GOT3 (cell line): Measurements from ENCODE around the gene HMBS.
"Not testable (repeated sequence)": the region's sequence is repeated elsewhere in the genome, so short reads cannot be mapped to it uniquely, and the experiment has no call there.

Experiments
- DNase-seq: peaks from one replicate; lab custom pipeline; 2025; ENCODE audit warnings: mixed read lengths; lab: John Stamatoyannopoulos, UW

The HMBS gene

DNA sequence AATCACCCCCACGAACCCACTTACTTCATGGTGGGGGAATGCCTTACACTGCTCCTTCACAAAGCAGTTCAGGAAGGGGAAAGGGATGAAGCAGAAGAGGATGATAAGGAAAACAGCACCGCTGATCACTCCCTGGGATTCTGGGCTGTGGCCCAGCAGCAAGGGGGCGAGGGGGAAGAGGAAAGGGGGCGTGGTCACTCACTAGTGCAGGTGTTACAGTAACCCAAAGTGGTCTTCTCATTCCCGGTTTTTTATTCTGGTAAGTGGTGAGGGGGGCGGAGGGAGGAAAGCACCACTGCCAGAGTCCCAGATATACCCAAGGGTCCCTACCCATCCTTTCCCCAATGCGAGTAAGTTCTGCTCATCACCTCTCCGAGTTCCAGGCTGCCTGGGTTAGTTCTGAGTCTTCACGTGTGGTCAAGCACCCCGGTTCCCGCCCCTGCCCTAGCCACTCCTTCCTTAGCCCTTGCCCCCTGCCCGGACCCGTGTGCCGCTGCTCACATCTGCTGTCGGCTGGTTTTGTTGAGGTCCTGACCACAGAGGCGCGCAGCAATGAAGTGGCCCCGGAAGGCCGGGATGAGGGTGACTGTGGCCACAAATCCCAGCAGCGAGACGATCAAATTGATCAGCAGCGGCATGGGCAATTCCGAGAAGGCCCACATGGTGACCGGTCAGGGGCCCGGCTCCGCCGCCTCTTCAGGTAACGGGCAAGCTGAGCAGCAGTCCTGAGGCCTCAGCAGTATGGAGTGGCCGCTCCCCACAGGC lies 16.5 kb downstream of the HMBS start:
- no peak for DNase-seq

DNA sequence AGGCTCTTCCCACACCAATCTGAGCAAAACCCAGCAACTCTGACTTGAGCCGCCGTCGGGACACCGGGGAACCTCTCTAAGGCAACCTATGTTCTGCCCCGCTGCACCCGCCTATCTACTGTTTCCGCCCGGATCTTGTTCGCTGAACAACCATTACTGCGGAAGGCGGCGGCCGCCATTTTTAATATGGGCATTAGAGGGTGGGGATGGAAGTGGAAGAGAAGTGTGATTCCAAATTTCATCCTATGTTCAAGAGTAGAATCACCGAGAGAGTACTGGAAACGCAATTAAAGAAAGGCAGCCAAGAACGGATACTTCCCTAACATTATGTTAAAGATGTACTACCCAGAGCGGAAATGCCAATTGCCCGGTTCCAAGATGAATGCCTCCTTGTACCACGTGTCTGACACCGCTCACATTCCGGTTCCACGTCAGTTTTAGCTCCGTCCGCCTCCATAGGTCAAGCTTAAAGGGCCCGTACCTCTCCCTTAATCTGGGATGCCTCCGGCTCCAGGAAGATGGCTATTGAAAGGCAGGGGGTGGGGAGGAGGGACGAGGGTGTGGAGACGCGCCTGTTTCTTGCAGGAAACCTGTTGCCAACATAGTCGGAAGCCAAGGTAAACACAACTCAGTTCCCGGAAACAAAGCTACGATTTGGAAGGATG lies 17.2 kb downstream of the HMBS start, which contains the start of gene DPAGT1:
Gene DPAGT1 (minus strand): TSS at position 95 of the 665 bp plus-strand sequence. CDS start 198 bp downstream, outside the sequence.
- peak; percentile 33 for DNase-seq

DNA sequence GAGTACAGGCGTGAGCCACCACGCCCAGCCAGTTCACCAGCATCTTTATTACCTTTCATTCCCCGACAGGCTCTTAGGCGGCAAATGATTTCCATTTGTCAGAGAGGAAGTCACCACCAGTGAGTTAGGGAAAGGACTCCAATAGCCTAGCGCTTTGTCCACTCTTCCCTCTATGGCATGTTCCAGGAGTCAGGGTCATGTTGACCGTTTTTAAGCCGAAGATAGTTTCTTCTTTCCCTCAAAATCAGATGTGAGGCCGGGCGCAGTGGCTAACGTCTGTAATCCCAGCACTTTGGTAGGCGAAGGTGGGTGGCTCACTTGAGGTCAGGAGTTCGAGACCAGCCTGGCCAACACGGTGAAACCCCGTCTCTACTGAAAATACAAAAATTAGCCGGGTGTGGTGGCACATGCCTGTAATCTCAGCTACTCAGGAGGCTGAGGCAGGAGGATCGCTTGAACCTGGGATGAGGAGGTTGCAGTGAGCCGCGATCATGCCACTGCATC lies 18.5 kb downstream of the HMBS start:
- DNase-seq, result not testable (repeated sequence)

DNA sequence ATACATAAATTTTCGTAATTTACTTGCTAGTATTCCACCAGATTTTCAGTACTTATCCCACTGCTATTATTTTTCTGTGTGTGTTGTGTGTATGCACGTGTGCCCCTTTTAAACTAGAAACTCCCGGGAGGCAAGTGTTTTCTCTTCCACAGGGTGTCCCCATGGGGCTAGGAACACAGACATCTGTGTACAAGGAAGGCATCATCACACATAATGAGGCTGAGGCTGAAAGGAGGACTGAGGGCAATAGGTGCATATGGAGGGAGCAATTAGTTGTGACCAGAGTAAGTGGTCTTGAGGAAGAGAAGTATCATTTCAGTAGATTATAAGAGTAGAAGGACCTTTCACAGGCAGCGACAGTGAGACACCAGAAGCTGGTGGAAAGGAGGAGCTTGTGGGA lies 19.1 kb downstream of the HMBS start:
- no peak for DNase-seq

DNA sequence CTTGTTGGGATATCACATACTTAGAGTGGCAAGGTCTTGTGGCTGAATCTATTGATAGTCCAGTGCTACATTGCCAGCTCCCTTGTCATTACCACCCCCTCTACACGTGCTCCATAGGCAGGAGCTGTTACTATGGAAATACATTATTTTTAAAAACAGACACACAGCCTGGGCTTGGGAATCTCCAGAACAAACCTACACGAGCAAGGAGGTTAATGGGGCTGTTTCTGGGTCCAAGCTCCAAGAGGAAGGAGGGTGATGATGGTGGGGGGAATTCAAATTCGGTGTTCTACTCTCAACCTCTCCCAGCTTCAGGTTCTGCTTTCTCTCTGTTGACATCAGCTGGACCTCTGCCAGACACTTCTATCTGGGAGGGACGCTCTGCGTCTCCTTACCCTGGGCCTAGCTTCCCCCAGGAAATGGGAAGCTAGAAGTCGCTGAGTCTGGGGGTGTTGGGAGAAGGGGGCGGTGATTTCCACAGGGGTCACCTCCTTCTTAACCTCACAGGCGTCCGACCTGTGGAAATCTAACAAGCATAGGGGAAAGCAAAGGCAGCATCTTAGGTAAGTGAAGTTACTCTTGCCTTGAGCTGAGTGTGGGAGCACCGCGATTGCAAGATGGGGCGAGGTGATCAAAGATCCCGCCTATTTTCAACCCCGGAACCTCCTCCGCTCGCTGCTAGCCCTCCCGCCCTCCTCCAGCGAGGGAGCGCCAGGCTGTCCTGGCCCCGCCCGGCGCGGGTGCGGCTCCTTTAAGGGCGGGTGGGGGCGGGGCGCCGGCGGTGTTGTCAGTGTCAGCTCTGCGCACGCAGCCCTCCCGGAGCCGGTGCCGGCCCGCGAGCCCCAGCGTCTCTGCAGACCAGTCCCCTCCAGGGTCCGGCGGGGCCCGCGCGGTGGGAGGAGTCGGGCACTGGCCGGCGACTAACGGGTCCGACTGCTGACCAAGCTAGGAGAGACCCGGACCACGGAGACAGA lies 22.2 kb downstream of the HMBS start, which contains the start of gene C2CD2L:
Gene C2CD2L (plus strand): TSS at position 781 of the 974 bp plus-strand sequence. CDS start 398 bp downstream, outside the sequence.
- peak; percentile 56 for DNase-seq

DNA sequence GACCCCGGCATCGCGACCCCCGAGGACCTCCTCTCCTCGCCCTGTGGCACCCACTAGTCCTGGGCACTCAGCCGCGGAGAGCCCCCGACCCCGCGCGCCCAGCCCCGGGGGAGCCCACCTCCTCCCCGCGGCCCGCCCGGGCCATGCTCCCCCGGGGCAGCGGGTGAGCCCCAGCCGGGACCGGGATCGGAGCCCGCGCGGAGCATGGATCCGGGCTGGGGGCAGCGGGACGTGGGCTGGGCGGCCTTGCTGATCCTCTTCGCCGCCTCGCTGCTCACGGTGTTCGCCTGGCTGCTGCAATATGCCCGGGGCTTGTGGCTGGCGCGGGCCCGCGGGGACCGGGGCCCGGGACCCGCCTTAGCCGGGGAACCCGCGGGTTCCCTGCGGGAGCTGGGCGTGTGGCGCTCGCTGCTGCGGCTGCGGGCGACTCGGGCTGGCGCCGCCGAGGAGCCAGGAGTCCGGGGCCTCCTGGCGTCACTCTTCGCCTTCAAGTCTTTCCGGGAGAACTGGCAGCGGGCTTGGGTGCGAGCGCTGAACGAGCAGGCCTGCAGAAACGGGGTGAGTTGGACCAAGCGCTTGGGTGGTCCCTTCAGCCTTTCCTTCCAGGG lies 23.0 kb downstream of the HMBS start:
- DNase-seq, result no peak

DNA sequence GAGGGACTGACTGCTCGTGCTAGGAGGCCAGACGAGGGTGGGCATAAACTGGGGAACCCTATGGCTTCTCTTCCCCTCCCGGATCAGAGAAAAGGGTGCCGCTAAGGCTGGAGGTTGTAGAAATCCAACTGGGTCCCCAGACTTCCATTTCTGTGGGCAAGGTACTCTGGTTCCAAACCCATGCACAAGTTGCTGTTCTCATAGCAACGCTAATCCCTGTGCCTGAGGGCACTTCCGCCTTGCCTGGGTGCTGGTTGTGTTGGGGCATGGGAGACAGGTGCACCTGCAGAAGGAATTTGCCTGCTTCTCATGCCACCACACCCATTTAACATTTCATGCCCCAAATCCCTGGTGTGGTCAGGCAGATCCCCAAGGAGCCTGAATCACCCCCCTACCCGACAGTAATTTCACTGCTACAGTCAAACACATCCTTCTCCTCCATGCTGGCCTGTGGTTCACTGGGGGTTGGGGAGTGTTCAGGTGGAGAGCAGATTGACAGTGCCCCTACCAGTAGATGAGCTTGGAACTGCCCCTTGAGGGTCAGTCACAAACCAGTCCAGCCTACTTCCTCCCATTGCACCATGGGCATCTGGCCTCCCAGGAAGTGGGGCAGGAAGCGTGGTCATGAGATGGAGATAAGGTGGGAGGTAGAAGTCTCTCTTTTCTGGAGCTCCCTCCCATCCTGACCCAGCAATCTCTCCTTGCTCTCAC lies 23.6 kb downstream of the HMBS start:
- DNase-seq, result no peak

DNA sequence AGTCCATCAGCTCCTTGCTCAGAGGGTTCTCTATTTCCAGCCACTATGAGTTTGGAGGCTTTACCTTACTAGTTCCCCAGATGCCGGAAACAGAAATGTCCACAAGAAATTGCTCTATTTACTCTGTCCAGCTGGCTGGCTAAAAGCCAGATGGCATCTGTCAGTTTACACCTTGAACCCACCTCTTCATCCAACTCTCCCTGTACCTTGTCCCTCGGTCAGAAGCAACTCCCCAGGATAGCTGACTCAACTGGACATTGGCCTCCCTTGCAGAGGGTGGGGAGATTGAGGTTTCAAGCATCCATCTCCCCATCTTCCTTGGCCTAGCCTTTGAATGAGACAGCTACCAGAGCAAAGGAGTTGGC lies 24.2 kb downstream of the HMBS start:
- DNase-seq, result no peak

DNA sequence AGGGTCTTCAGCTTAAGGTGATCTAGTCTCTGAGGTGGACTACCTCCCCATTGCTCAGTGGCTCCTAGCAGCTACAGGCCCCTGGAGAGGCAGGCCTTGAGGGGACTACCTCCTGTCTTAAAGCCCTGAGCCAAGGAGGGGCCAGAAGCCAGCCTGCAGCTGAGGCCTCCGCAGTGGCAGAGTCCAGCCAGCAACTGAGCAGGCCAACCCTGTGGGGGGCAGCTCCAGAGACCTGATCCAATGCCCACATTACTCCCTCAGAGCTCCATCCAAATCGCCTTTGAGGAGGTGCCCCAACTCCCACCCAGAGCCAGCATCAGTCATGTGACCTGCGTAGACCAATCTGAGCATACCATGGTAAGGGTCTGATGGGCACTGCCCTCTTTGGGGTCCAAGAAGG lies 25.2 kb downstream of the HMBS start:
- DNase-seq, result no peak

DNA sequence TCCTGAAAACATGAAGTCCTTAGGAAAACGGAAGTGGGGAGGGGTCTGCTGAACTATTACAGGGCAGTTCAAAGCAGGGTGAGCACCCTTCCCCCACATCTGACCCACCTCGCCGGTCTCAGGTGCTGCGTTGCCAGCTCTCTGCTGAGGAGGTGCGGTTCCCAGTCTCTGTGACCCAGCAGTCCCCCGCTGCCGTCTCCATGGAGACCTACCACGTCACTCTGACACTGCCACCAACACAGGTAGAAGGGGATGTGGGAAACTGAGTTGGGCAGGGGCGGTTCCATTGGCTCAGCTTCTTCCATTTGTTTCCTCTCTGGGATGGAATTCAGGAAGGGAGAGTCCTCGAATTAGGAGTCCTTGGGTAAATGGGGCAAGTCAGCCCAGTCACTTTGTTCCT lies 25.8 kb downstream of the HMBS start:
- DNase-seq, result no peak

DNA sequence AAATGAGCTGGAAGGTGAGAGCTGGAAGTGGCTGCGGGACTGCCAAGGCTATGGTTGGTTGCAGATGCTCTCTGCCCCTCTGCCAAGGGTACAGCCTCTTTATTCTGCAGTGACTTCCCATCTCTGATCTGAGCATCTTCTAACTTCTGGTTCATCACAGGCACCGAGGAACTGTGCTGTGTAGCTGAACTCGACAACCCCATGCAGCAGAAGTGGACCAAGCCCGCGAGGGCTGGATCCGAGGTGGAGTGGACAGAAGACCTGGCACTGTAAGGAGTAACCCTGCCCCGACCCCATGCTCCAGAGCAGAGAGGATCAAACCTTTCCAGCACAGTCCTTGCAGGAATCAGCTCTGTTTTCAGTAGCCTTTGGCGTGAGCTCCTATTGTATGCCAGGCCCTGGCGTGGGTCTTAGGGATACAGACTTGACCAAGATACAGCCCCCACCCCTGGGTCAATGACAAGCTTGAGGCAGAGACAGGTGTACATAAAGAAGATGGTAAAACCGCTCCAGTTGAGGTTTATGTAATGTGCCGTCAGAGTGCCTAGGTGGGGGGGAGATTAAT lies 26.8 kb downstream of the HMBS start:
- no peak for DNase-seq

DNA sequence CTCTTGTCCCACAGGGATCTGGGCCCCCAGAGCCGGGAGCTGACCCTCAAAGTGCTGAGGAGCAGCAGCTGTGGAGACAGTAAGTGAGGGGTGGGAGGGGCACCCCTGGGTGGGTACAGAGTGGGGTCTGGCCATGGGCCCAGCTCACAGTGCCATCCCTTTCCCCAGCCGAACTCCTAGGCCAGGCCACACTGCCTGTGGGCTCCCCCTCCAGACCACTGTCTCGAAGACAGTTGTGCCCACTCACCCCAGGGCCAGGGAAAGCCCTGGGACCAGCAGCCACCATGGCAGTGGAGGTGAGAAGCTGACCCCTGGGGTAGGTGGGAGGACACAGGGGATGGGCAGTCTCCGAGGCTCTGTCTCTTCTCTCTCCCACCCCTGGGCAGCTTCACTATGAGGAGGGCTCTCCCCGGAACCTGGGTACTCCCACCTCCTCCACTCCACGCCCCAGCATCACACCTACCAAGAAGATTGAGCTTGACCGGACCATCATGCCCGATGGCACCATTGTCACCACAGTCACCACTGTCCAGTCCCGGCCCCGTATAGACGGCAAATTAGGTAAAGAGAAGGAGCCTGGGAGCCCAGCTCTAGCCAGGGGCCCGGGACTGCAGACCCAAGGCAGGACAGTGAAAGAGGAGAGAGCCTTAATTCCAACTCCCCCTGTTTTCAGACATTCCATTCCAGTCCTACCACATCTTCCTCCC lies 27.8 kb downstream of the HMBS start:
- DNase-seq, result no peak

DNA sequence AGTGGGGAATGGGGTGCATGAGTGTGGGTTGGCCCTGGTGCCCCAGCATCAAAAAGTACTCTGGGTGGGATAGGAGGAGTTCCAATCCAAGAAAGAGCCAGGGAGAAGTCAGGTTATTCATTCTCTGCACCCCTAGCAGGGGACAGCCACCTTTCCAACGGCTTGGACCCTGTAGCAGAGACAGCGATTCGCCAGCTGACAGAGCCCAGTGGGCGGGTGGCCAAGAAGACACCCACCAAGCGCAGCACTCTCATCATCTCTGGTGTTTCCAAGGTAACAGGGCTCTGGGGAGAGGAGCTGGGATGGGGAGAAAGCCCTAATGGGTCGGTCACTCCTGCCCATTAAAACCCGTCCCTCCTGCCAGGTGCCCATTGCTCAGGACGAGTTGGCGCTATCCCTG lies 29.0 kb downstream of the HMBS start:
- no peak for DNase-seq

DNA sequence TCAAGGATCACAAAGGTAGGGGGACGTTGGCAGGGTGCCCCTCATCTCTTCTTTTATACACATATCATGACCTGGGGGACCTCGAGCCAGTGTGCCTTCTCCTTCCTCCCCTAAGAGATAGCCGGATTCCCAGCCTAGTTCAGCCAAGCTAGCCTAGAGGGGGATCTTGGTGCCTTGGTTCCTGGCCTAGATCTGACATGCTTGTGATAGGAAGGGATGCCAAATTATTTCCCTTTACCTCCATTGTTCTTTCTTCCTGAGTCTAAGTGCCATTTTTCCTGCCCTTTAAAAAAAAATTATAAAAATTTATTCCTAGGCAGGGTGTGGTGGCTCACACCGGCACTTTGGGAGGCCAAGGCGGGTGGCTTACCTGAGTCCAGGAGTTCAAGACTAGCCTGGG lies 29.7 kb downstream of the HMBS start:
- no peak for DNase-seq

DNA sequence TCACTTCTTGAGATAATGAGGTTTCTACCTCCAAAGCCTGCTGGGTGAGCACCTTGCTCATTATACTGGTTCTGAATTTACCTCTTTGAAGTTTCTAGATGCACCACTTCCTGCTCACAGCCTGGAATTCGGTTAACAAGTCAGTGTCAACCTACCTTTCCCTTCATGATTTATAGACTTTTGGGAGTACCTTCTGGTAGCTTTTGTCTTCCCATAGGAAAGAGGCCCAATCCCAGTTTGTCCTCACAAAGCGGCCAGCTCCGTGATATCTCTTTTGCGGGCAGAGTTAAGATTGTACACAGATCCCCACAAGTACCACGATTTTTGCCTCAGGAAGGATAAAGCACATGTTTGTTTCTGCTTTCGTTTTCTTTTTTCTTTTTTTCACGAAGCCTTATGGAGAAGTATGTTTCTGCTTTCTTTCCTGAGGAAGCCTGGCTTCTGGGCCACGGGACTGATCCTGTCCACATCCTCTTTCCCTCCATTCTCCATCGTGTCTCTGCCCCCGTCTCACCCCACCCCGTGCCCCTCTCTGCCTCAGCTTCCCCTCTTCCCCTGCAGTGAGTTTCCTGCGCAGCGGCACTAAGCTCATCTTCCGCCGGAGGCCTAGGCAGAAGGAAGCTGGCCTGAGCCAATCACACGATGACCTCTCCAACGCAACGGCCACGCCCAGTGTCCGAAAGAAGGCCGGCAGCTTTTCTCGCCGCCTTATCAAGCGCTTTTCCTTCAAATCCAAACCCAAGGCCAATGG lies 31.0 kb downstream of the HMBS start:
- no peak for DNase-seq

DNA sequence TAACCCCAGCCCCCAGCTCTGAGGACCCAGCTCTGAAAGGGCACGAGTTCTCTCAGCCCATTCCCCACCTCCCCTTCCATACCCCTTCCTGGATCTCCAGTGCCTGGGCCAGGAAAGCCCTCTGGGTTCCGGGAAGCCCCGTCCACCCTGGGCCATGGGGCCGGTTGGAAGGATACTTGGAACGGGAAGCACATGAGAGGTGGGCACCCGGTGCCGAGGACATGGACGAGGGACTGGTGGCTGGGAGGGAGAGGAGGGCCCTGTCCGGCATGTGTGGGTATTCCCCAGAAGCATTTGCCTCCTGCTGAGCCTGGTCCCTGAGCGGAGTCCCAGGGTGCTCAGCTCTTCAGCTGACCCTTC lies 31.5 kb downstream of the HMBS start:
- no peak for DNase-seq

DNA sequence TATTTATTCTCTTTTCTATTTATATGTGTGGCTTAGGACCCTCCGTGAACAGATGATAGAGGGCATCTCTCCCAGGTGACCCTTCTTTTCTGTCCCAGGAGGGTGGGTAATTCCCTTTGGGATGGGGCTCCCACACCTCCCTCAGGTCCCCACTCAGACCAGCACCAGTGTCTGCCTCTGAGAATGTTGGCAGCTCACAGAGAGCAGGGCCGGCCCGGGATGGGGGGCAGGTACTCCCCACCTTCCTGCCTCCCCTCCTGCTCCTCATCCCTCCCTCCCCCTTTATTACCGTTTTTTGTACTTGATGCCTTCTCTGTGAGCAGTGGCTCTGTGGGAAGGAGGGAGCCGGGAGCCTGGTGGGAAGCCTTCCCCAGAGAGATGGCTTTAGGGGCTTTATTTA lies 31.9 kb downstream of the HMBS start:
- DNase-seq, result no peak

DNA sequence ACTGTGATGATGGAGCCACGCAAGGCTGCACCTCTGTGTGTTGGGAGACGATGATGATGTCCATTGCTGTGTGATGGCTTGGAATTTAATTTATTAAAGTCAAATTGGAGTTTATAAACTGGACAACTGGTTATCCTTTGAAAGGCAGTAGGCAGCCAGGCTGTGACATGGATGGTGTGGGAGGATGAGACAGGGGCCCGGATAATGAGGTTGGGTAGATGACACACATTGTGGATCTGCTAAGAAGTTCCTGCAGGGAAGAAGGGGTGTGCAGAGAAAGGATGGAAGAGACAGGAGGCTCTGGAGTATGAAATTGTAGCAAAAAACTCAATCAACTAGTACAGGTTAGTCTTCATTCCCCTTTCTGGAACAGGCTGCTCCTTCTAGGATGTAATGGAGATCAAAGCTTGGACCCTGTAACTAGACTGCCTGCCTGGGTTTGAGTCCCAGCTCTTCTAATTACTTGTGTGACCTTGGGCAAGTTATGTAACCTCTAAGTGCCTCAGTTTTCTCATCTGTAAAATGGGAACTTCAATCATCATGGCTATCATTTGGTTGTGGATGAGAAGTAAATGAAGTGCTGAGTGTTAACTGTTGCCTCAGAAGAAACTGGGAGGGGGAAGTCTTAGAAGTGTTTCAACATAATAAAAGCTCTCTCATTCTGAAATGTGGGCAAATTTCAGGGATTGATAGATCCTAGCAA lies 32.5 kb downstream of the HMBS start:
- no peak for DNase-seq

DNA sequence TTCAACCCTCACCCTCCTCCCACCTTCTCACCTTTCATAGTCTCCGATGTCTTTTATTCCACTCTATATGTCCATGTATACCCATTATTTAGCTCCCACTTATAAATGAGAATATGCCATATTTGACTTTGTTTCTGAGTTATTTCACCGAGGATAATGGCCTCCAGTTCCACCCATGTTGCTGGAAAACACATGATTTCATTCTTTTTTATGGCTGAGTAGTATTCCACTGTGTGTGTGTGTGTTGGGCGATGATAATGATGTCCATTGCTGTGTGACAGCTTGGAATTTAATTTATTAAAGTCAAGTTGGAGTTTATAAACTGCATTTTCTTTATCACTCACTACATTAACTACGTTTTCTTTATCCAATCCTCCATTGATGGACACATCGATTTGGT lies 33.5 kb downstream of the HMBS start:
- no peak for DNase-seq
